GM12891 (cell line): ENCODE measurements around the gene TMEM255B.

Experiments used
- POLR2A ChIP-seq: IDR thresholded peaks from 2 replicates; pipeline ENCODE4 v1.6.1; 2011; ENCODE audit warnings: low read depth, low read length, control low read depth
- POLR2AphosphoS5 ChIP-seq: IDR thresholded peaks from 2 replicates; pipeline ENCODE4 v1.6.1; 2011; ENCODE audit warnings: low read depth, low read length, control low read depth
- TAF1 ChIP-seq: IDR thresholded peaks from 2 replicates; pipeline ENCODE4 v1.6.1; 2011; ENCODE audit warnings: low read depth, low read length, control low read depth

DNA sequence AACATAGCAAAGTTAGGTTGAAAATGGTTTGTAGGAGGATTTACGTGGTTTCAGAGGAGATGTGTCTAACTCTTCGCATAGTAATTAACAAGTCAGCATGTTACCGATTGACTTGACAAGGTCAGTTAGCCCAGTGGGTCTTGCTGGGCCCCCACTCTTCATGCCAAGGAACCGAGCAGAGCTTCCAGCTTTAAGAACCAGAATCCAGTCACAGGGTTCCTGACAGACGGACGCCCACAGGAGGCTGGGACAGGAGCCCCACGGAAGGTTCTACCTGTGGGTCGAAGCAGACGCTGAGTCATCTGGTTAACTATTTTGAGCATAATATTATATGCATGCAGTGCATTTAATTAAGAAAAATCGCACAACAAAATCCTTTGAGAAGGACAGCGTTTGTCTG, 3.5 kb downstream of the TMEM255B start:
- TF ChIP-seq POLR2A (no peak), POLR2AphosphoS5 (no peak), TAF1 (no peak)
